ENCODE measurements around the gene NLRX1.
"Not testable (repeated sequence)": the region's sequence is repeated elsewhere in the genome, so short reads cannot be mapped to it uniquely, and the experiment has no call there.

The NLRX1 gene

GRCh38 chr11:119209186-119209585 is 40.7 kb downstream of the NLRX1 start:
- DNase-seq: no peak

DNA sequence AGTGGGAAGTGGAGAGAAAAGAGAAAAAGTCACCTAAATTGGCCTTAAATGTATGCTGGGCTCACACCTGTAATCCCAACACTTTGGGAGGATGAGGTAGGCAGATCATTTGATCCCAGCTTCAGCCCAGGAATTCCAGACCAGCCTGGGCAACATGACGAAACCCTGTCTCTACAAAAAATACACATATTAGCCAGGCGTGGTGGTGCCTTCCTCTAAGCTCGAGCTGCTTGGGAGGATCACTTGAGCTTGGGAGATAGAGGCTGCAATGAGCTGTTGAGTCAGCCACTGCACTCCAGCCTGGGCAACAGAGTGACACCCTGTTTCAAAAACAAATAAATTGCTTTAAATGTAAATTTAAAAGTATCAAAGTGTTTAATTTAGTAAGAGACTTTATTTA is 41.5 kb downstream of the NLRX1 start:
- no peak for DNase-seq

GRCh38 chr11:119218141-119218878 is 49.8 kb downstream of the NLRX1 start:
- peak; percentile 68 to 90 for DNase-seq

- DNase-seq: peak in 1 of 2 experiments; percentile 22
Observed at GRCh38 chr11:119222308-119222707, 53.8 kb downstream of the NLRX1 start.

DNA sequence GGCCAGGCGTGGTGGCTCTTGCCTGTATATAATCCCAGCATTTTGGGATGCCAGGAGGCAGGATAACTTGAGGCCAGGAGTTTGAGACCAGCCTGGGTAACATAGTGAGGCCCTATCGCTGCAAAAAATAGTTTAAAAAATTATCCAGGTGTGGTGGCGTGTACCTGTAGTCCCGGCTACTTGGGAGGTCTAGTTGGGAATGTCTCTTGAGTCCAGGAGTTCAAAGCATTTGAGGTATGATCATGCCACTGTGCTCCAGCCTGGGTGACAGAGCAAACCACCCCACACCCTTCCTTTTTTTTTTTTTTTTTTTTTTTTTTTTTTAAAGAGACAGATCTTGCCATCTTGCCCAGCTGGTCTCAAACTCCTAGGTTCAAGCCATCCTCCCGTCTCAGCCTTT is 54.4 kb downstream of the NLRX1 start:
- no peak for DNase-seq

- DNase-seq: no peak
Observed at GRCh38 chr11:119223856-119224255, 55.3 kb downstream of the NLRX1 start.

DNA sequence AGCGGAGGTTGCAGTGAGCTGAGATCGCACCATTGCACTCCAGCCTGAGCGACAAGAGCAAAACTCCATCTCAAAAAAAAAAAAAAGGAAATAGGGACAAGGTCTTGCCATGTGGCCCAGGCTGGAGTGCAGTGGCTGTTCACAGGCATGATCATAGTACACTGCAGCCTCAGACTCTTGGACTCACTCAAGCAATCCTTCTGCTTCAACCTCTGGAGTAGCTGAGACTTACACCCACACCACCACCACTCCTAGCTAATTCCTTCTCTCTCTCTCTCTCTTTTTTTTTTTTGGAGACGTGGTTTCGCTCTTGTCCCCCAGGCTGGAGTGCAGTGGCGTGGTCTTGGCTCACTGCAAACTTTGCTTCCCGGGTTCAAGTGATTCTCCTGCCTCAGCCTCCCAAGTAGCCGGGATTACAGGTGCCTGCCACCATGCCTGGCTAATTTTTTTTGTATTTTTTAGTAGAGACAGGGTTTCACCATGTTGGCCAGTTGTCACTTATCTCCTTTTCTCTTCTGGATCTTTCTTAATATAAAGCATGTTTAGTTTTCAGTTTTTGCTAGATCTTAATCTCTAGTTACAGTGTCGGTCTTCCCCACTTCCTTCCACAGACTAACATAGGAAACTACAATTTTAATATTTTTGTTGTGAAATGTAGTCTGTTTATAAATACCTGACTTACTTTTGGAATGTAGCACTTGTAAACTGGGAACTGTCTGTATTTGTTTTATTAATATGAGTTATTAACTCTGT is 60.2 kb downstream of the NLRX1 start:
- not testable (repeated sequence) for DNase-seq

- DNase-seq: no peak
Observed at GRCh38 chr11:119229288-119229672, 60.8 kb downstream of the NLRX1 start.

DNA sequence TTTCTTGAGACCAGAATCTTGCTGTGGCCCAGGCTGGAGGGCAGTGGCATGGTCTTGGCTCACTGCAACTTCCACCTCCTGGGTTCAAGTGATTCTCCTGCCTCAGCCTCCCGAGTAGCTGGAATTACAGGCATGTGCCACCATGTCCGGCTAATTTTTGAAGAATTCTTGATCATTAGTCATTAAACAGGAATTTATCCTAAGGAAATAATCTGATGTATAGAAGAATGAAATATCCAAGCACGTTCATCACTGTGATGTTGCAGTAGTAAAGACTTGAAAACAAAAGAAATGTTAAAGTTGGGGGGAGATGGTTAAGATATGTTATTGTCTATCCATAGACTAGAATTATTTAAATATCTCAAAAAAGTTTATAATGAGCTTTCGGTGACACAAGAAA is 61.2 kb downstream of the NLRX1 start:
- DNase-seq: no peak
